Neural progenitor cell (in vitro differentiated cells): ENCODE results near the gene ZIM2. TPM values are rescaled to one million over a fixed set of nuclear protein-coding genes. Genes with fewer than 3 reads are reported as not detected.

ENCODE experiments used
- DNase-seq: peaks from one replicate; pipeline ENCODE4 v3.0.0-alpha.2; 2016; ENCODE audit warnings: low spot score
- H2AFZ ChIP-seq: fragments of 200-600 bp; sonication (generic); replicated peaks from 2 replicates; pipeline ENCODE4 v1.6.1; 2016; ENCODE audit warnings: antibody characterized with exemption
- H3F3A ChIP-seq: fragments of 200-600 bp; sonication (generic); 2 replicates; pipeline ENCODE4 v1.6.1; 2016; ENCODE audit warnings: antibody characterized with exemption, low read depth
- H3K27ac ChIP-seq: fragments of 200-600 bp; sonication (generic); 2 replicates; pipeline ENCODE4 v1.5.1; 2016; ENCODE audit warnings: mild to moderate bottlenecking
- H3K27me3 ChIP-seq: fragments of 200-600 bp; sonication (generic); 2 replicates; pipeline ENCODE4 v1.6.1; 2016; ENCODE audit warnings: mild to moderate bottlenecking, moderate library complexity
- H3K36me3 ChIP-seq: fragments of 200-600 bp; sonication (generic); 2 replicates; pipeline ENCODE4 v1.5.1; 2016
- H3K4me1 ChIP-seq: fragments of 200-600 bp; sonication (generic); 2 replicates; pipeline ENCODE4 v1.6.1; 2016; ENCODE audit warnings: mixed run types
- H3K4me2 ChIP-seq: fragments of 200-600 bp; sonication (generic); 2 replicates; pipeline ENCODE4 v1.6.1; 2016
- H3K4me3 ChIP-seq: fragments of 200-600 bp; sonication (generic); 2 replicates; pipeline ENCODE4 v1.5.1; 2016
- H3K79me2 ChIP-seq: fragments of 200-600 bp; sonication (generic); 2 replicates; pipeline ENCODE4 v1.6.1; 2016; ENCODE audit warnings: low read depth
- H3K9ac ChIP-seq: fragments of 200-600 bp; sonication (generic); 2 replicates; pipeline ENCODE4 v1.6.1; 2016
- H3K9me3 ChIP-seq: fragments of 200-600 bp; sonication (generic); 2 replicates; pipeline ENCODE4 v1.5.1; 2016; ENCODE audit warnings: low read depth
- H4K20me1 ChIP-seq: fragments of 200-600 bp; sonication (generic); 2 replicates; pipeline ENCODE4 v1.6.1; 2016; ENCODE audit warnings: low read depth
- H3K27ac Mint-ChIP-seq: 3 replicates; pipeline ENCODE4 v1.8.0; 2021; ENCODE audit warnings: mixed read lengths
- H3K27me3 Mint-ChIP-seq: 2 replicates; pipeline ENCODE4 v1.8.0; 2022; ENCODE audit warnings: low read depth, mild to moderate bottlenecking, inconsistent platforms, moderate library complexity, mixed read lengths; ENCODE audit not compliant: insufficient read depth
- H3K36me3 Mint-ChIP-seq: 3 replicates; pipeline ENCODE4 v1.8.0; 2021; ENCODE audit warnings: mixed read lengths
- H3K4me1 Mint-ChIP-seq: 3 replicates; pipeline ENCODE4 v1.8.0; 2021; ENCODE audit warnings: mixed read lengths
- H3K4me3 Mint-ChIP-seq: 3 replicates; pipeline ENCODE4 v1.8.0; 2021; ENCODE audit warnings: mild to moderate bottlenecking, moderate library complexity, mixed read lengths
- H3K9me3 Mint-ChIP-seq: 3 replicates; pipeline ENCODE4 v1.8.0; 2020; ENCODE audit warnings: mixed read lengths
- CTCF ChIP-seq: fragments of 200-600 bp; sonication (generic); IDR thresholded peaks from 2 replicates; pipeline ENCODE4 v1.5.1; 2017; ENCODE audit warnings: antibody characterized with exemption, mild to moderate bottlenecking
- EZH2 ChIP-seq: fragments of 200-600 bp; sonication (generic); IDR thresholded peaks from 2 replicates; pipeline ENCODE4 v1.6.1; 2017; ENCODE audit warnings: antibody characterized with exemption, mild to moderate bottlenecking, moderate library complexity
- EZH2phosphoT487 ChIP-seq: fragments of 200-600 bp; sonication (generic); IDR thresholded peaks from 2 replicates; pipeline ENCODE4 v1.6.1; 2017; ENCODE audit warnings: antibody characterized with exemption
- total RNA-seq: library from RNA; depleted of rRNA; stranded (reverse); fragments of >200 nt; gene quantifications from 2 replicates; pipeline ENCODE4 v1.2.3, GENCODE V29; 2015; ENCODE audit warnings: low replicate concordance

ZIM2 gene
- total RNA-seq, 1 donor from 2014 or later: not detected

- Histone ChIP-seq H3K27ac (no peak overlapping the region), H3K4me2 (no peak overlapping the region), H3K4me1 (no peaks in the 10 kb centered on the region), H3K9me3 (peaks cover 53% of the 10 kb centered on the region), H3K9ac (no peak overlapping the region), H3K36me3 (no peaks in the 10 kb centered on the region), H2AFZ (no peak overlapping the region), H3F3A (no peaks in the 10 kb centered on the region), H4K20me1 (no peaks in the 10 kb centered on the region), H3K27me3 (no peaks in the 10 kb centered on the region), H3K79me2 (no peaks in the 10 kb centered on the region), H3K4me3 (no peak overlapping the region)
- H3K36me3 Mint-ChIP-seq: no peaks in the 10 kb centered on the region
- no peak for DNase-seq
- H3K27ac Mint-ChIP-seq: no peak overlapping the region
- peaks cover 40% of the 10 kb centered on the region for H3K9me3 Mint-ChIP-seq
- H3K4me1 Mint-ChIP-seq: no peaks in the 10 kb centered on the region
- no peak overlapping the region for H3K4me3 Mint-ChIP-seq
- TF ChIP-seq CTCF: no peak
- no peak for TF ChIP-seq EZH2
- no peak for TF ChIP-seq EZH2phosphoT487
- H3K27me3 Mint-ChIP-seq: no peaks in the 10 kb centered on the region
Measured at GRCh38 chr19:56848166-56848565, 7.6 kb upstream of the ZIM2 start.

- Histone ChIP-seq H3K9ac (no peak overlapping the region), H3K27ac (no peak overlapping the region), H3K4me2 (no peak overlapping the region), H4K20me1 (no peaks in the 10 kb centered on the region), H3K79me2 (no peaks in the 10 kb centered on the region), H3K4me3 (no peak overlapping the region), H3K27me3 (no peaks in the 10 kb centered on the region), H3K4me1 (no peaks in the 10 kb centered on the region), H3K9me3 (peaks cover 25% of the 10 kb centered on the region), H3K36me3 (no peaks in the 10 kb centered on the region), H2AFZ (no peak overlapping the region), H3F3A (no peaks in the 10 kb centered on the region)
- DNase-seq: no peak
- H3K36me3 Mint-ChIP-seq: peaks cover 2% of the 10 kb centered on the region
- H3K9me3 Mint-ChIP-seq: peaks cover 36% of the 10 kb centered on the region
- peaks cover 3% of the 10 kb centered on the region for H3K27me3 Mint-ChIP-seq
- H3K27ac Mint-ChIP-seq: no peak overlapping the region
- no peaks in the 10 kb centered on the region for H3K4me1 Mint-ChIP-seq
- TF ChIP-seq EZH2: no peak
- no peak for TF ChIP-seq EZH2phosphoT487
- TF ChIP-seq CTCF: no peak
- H3K4me3 Mint-ChIP-seq: no peak overlapping the region
Measured at GRCh38 chr19:56842412-56842811, 1.9 kb upstream of the ZIM2 start.

- Histone ChIP-seq H3K4me3 (no peak overlapping the region), H3K9ac (no peak overlapping the region), H3K27ac (no peak overlapping the region), H3K4me2 (no peak overlapping the region), H3K36me3 (no peaks in the 10 kb centered on the region), H3K79me2 (no peaks in the 10 kb centered on the region), H3F3A (no peaks in the 10 kb centered on the region), H3K27me3 (no peaks in the 10 kb centered on the region), H3K4me1 (no peaks in the 10 kb centered on the region), H3K9me3 (peaks cover 27% of the 10 kb centered on the region), H2AFZ (no peak overlapping the region), H4K20me1 (no peaks in the 10 kb centered on the region)
- Mint-ChIP-seq H3K36me3 (peaks cover 2% of the 10 kb centered on the region), H3K4me3 (no peak overlapping the region), H3K9me3 (peaks cover 49% of the 10 kb centered on the region), H3K27ac (no peak overlapping the region), H3K27me3 (peaks cover 3% of the 10 kb centered on the region), H3K4me1 (no peaks in the 10 kb centered on the region)
- no peak for DNase-seq
- TF ChIP-seq EZH2 (no peak), CTCF (no peak), EZH2phosphoT487 (no peak)
Measured at GRCh38 chr19:56841193-56841543, 642 bp upstream of the ZIM2 start.
